ENCODE measurements around the gene IFT43.

IFT43 gene

GRCh38 chr14:75985618-75986438 is at the start of gene IFT43:
Gene IFT43 (plus strand): TSS chr14:75985763. CDS start chr14:75985787, 24 bp downstream.
- DNase-seq (ENCODE audit: low read depth): peak; percentile 86

DNA sequence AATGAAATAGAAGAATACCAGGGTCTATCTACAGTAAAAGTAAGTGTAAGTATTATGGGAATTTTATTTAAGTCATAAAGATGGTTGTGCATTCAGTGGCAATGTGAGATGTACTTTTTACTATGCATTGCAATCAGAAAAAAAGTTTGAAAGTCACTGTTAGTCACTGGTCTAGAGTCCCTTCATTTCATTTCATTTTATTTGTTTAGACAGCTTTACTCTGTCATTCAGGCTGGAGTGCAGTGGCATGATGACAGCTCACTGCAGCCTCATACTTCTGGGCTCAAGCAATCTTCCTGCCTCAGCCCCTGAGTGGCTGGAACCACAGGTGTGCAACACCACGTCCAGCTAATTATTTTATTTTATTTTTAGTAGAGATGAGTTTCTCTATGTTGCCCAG is 46.4 kb upstream of the IFT43 start:
- no peak for DNase-seq (ENCODE audit: low read depth)

GRCh38 chr14:75941030-75941429 is 44.5 kb upstream of the IFT43 start:
- DNase-seq (ENCODE audit: low read depth): no peak

DNA sequence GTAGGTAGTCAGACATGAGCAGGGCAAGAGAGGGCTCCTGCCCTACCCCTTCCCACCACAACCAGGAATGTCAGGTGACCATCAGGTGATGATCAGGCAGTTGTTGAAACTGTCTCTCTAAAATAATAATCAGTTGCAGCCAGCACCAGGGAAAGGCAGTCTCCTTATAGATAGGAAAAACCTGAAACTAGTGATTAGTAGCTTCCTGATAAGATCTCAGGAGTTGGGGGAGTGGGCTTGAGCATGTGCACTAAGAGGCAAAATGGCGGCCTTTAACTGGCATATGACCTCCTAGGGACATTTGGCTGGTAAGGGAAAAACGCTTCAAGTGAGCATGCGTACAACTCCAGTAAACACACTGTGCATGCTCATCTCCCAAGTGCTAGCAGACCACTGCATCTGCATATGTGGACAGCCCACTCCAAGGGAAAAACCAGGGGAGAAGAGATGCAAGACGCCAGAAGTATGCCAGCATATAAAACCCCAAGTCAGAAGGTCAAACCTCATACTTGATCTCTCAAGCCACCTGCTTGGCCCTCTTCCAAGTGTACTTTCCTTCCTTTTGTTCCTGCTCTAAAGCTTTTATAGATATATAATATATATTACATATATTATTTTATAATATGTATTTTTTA is 40.8 kb upstream of the IFT43 start:
- DNase-seq (ENCODE audit: low read depth): no peak

DNA sequence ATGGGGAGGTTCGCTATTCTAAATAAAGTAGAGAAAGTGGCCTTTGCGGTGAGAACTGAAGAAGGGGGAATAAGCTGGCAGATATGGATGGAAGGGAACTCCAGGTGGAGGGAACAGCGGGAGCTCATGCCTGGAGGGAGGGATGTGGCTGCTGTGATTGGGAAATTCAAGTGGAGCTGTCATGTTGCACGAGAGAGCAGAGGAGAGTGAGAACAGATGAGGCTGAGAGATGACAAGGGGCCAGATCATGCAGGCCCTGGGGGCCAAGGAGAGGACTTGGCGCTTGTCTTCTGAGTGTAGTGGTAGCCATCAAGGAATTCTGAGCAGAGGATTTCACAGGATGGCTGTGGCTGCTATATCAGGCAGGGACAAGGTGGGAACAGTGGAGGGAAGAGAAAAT is 38.8 kb upstream of the IFT43 start:
- no peak for DNase-seq (ENCODE audit: low read depth)

- no peak for DNase-seq (ENCODE audit: low read depth)
Measured at GRCh38 chr14:75952489-75952888, 33.1 kb upstream of the IFT43 start.

DNA sequence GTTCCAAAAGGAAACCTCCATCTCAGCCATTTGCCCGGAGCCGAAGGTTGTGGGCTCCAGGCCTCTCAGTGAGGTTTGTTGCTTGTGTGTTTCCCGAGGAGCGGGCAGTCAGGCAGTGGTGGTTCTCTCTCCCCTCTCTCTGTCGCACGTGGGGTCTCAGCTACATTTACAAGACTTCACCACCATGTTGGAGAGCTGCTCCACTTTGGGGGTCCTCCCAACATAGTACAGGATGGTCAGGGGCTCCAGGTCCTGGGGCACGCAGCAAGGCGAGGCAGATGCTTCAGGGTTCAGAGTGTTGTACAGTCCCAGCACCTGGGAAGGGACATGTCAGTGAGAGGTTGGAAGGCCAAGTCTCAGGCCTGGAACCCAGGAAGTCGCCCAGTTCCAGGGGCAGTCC is 26.5 kb upstream of the IFT43 start:
- no peak for DNase-seq (ENCODE audit: low read depth)

- DNase-seq (ENCODE audit: low read depth): no peak
Measured at GRCh38 chr14:75960231-75960630, 25.3 kb upstream of the IFT43 start.

DNA sequence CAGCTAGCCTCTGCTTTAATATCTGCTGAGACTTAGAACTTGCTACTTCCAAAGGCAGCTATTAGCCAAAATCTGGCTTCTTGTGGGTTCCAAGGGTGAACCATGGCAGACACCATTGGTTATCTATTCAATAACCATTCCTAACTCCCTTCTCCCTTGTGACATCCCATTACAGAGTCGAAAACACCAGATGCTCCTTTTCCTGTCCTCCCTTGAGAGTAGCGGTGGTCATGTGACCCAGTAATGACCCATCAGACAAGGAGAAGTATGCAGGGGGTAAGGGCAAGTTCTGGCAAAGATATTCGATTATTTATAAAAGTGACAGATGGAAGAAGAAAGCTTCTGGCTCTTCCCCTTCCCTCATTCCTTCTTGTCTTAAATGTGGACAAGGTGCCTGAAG is 23.9 kb upstream of the IFT43 start:
- DNase-seq (ENCODE audit: low read depth): no peak

- DNase-seq (ENCODE audit: low read depth): no peak
Measured at GRCh38 chr14:75967866-75968265, 17.7 kb upstream of the IFT43 start.

DNA sequence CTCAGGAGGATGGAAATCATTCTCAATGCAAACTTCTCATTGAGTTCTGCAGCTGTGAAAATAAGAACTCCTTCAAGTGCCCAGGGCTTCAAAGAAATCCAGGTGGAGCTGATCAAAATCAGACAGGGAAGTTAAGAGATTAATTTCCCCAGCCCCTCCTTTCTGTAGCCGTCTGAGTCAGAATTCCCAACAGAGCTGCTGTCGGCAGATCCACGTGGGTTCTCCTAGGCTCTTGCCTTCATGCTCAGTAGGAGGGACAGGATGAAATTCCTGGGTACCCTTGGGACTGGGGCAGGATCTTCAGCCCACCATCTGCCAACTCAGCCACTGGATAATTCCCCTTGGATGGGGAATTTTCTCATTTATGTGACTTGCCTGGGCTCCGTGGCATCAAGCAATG is 17.1 kb upstream of the IFT43 start:
- DNase-seq (ENCODE audit: low read depth): no peak

DNA sequence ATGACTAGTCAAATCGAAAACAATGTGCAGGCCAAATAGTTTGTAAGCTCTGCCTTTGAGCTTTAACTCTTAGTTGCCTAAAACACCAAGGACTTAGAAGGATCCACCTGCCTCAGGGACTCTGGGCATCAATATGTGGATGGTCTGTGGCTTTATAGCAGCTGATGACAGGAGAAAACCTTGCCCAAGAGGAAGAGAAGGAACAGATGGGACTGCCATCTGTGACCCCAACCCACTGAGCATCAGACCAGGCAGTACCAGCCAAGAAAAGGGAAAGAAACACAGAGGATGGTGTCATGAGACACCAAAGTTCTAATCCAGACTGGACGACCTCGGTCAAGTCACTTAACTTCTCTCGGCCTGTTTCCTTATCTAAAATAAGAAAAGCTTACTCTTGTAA is 16.4 kb upstream of the IFT43 start:
- no peak for DNase-seq (ENCODE audit: low read depth)

GRCh38 chr14:75969891-75970290 is 15.7 kb upstream of the IFT43 start:
- DNase-seq (ENCODE audit: low read depth): no peak

- DNase-seq (ENCODE audit: low read depth): no peak
Measured at GRCh38 chr14:75970989-75971388, 14.6 kb upstream of the IFT43 start.

DNA sequence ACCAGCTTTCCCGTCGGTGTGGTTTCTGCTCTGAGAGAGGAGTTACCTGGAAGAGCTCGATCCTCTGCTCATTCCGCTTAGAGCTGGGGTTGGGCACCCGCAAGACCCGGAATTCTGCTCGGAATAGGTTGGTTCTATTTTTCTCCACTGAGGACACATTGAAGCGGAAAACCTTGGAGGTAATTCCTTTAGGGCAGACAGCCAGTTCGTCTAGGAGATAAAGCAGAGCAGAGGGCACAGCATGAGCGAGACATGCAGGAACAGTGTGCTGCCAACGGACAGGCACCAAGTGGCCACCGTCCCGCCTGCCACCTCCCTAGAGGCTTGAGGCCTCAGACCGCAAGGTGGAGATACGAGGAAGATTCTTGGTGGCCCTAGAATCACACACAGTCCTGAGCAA is 14.1 kb upstream of the IFT43 start:
- no peak for DNase-seq (ENCODE audit: low read depth)

GRCh38 chr14:75972801-75973421 is 12.7 kb upstream of the IFT43 start:
- no peak for DNase-seq (ENCODE audit: low read depth)

- DNase-seq (ENCODE audit: low read depth): no peak
Measured at GRCh38 chr14:75976826-75977581, 8.6 kb upstream of the IFT43 start.

- DNase-seq (ENCODE audit: low read depth): no peak
Measured at GRCh38 chr14:75977582-75977943, 8.0 kb upstream of the IFT43 start.

DNA sequence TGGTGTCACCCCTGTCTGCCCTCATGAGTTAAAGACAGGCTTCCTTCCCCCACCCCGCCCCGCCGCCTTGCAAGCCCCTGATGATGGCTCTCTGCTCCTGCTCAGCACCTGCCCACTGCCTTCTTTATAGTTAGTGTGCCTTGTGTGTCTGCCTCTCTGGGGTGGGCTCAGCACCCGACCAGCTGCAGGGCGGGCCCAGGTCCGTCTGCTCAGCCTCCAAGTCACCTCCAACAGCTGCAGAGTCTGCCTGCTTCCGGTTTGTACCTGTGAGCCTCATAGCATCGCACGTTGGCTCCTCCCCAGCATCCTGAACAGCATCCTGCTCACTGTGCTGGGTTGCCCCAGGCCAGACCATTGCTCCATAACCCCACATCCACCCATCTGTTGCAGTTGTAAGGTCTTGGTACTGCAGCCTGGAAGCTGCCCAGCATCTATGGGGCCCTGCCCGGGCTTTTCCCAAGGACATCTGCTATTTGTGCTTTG is 7.3 kb upstream of the IFT43 start:
- no peak for DNase-seq (ENCODE audit: low read depth)

- no peak for DNase-seq (ENCODE audit: low read depth)
Measured at GRCh38 chr14:75979071-75979571, 6.4 kb upstream of the IFT43 start.

DNA sequence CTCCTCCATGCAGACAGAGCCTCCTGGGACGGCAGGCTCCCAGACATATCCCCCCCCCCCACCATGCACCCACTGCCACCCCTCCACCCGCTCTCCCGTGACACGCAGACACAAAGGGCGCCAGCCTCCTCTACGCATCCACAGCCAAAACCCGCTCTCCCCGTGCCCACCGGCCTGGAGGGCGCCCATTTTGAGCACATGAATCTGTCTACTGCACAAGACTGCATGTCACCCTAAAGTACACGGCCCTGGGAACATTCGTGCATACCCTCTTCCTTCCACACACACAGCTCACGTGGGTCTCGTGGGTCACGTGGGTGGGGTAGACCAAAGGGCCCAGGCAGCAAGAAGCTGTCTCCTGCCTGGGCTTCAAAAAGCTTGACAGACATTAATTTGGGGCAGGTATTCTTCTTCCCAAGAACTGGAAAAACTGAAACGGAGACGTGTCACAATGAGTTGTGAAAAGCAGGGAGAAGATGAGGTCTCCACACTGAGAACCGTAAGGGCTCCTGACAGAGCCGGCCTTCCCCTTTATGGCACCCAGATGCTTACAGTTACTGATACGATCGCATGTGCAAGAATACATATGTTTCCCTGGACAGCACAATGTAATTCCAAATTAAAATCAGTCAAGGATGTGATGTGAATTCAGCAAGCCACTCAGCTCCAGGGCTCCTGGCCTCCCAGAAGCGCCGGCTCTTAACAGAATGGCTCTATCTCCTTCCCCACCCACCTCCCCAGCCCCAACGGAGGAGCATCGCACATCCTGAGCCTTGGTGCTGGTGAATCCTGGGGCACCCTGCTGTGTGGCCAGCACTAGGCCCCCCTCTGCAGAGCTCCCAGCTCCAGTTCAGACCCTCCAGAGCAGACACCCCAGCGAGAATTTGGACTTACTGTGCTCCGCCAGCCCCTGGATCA is 5.7 kb upstream of the IFT43 start:
- no peak for DNase-seq (ENCODE audit: low read depth)

All from T-helper 22 cell (primary cell).